ENCODE measurements around the gene ATP1B3. TPM values are rescaled to one million over a fixed set of nuclear protein-coding genes. Genes with fewer than 3 reads are reported as not detected.

ATP1B3 gene
- total RNA-seq, 2 experiments from 2014 or later = 109 to 132 TPM

DNA sequence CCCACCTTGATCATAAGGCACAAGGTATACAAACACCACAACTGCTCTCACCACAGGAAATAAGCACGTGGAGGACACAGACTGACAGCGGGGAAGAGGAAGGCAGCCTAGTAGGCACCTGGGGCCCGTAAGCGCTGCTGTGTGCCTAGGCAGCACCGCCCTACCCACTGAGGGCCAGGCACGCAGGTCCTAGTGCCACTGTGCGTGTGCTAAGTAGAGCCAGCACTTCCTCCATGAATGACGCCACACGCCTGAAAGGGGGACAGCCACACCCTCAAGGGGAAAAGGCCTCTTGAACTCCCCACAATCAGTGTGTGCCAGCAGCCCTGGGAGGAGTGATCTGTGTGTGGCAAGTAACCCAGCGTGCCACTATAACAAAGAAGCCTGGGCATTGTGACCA, 73.0 kb downstream of the ATP1B3 start:
- Mint-ChIP-seq H3K4me3 (no peak overlapping the region), H3K36me3 (ENCODE audit: low read depth) (peaks cover 4% of the 10 kb centered on the region), H3K9me3 (ENCODE audit: low read depth) (no peaks in the 10 kb centered on the region), H3K27ac (no peak overlapping the region), H3K27me3 (no peaks in the 10 kb centered on the region), H3K4me1 (peaks cover 6% of the 10 kb centered on the region)
- ChIA-PET CTCF (interaction anchor here (0.7 kb wide), 1 partner anchor 1093 kb away, joined by 3 read pairs; no protein-coding TSS in a partner anchor), POLR2A (no interaction called here)
- ATAC-seq (no peak), DNase-seq (no peak)
- intact Hi-C loops (cut with DNase I, micrococcal nuclease) = no loop called here

DNA sequence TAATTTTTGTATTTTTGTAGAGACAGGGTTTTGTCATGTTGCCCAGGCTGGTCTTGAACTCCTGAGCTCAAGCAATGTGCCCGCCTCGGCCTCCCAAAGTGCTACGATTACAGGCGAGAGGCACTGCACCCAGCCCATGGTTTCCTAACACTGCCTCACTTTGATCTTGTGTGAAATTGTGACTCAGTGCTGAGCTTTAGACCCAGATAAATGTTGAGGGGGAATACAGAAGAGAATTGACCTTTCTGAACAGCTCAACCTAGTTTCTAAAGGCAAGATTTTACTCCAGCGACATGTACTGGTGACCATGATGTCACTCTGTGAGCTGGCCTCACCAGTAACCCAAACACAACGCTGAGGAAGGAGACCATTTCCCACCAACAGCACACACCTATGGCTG, 73.5 kb downstream of the ATP1B3 start:
- CTCF ChIA-PET = interaction anchor here (0.8 kb wide), 1 partner anchor 59 kb away, joined by 3 read pairs; no protein-coding TSS in a partner anchor

DNA sequence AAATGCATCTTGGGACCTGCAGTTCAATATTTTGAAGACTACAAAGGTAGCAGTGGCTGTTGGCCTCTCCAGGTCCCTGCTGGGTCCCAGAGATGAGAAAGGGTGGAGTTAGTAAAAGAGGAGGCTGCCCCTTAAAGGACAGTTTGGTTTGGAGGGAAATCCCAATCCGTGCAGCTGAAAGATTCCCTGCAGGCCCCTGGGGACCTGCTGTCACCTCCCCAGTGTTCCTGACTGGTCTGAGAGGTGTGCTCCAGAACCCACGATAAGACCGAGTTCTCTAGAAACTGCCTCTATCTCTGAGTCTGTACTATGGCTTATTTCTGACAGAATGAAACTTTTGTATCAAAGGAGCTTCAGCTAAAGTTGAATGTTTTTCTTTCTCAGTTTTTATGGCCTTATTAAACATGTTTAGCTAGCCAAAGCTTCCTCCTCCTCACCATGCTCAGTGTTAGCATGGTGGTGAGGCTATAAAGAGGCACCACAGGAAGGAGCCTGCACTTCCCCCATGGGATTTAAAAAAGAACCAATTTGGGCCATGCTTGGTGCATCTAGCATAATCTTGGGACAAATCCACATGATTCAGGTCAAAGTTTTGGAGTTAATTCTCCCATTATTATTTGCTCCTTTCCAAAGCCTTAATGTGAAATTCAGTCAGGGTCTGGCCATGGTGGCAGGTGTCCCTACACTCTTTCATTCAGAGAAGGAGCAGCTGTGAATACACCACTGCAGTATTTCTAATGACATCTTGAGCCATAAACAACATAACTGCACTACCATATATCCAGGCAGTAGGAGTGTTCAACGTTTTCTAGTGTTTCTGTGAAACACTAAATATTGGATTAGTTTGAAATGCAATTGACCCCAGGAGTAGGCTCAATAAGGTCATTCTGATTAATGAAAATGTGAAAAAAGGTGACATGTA, 74.4 kb downstream of the ATP1B3 start:
- CTCF ChIA-PET = interaction anchor here (0.8 kb wide), 1 partner anchor 58 kb away, joined by 3 read pairs; no protein-coding TSS in a partner anchor

More for the DNA sequence above, 73.5 kb downstream of the ATP1B3 start:
- no peaks in the 10 kb centered on the region for H3K27me3 Mint-ChIP-seq
- DNase-seq = no peak
- no peak overlapping the region for H3K27ac Mint-ChIP-seq
- no peak overlapping the region for H3K4me3 Mint-ChIP-seq
- intact Hi-C loops (cut with DNase I, micrococcal nuclease) = no loop called here
- peak; percentile 71 for ATAC-seq
- H3K36me3 Mint-ChIP-seq (ENCODE audit: low read depth) = peaks cover 4% of the 10 kb centered on the region
- peaks cover 6% of the 10 kb centered on the region for H3K4me1 Mint-ChIP-seq
- POLR2A ChIA-PET = no interaction called here
- H3K9me3 Mint-ChIP-seq (ENCODE audit: low read depth) = no peaks in the 10 kb centered on the region

DNA sequence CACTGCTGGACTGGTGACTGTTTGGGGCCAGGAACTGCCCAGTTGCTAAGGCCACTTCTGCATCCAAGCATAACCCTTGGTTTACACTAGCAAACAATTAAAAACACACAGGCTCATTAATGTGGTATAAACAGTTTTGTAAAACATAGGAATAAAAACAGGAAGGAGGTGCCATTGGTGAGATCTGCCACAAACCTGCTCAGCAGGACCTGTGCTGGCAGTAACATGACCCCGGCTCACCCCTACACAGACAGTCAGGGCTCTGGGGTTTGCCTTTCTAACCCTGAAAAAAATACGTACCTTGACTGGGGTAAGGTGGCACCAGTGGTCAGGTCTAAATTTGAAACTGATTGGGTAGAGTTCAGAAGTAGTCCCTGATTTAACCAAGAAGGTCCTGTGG, 76.2 kb downstream of the ATP1B3 start:
- intact Hi-C loops (cut with DNase I, micrococcal nuclease) = no loop called here
- ChIA-PET POLR2A (no interaction called here), CTCF (interaction anchor here (0.6 kb wide), 1 partner anchor 22 kb away, joined by 3 read pairs; no protein-coding TSS in a partner anchor)
- H3K27ac Mint-ChIP-seq = no peak overlapping the region
- DNase-seq (no peak), ATAC-seq (no peak)
- peaks cover 4% of the 10 kb centered on the region for H3K36me3 Mint-ChIP-seq (ENCODE audit: low read depth)
- no peaks in the 10 kb centered on the region for H3K27me3 Mint-ChIP-seq
- H3K9me3 Mint-ChIP-seq (ENCODE audit: low read depth) = no peaks in the 10 kb centered on the region
- H3K4me1 Mint-ChIP-seq = peaks cover 9% of the 10 kb centered on the region
- no peak overlapping the region for H3K4me3 Mint-ChIP-seq

More for the DNA sequence above, 74.4 kb downstream of the ATP1B3 start:
- POLR2A ChIA-PET = no interaction called here
- no peak for ATAC-seq
- Mint-ChIP-seq H3K9me3 (ENCODE audit: low read depth) (no peaks in the 10 kb centered on the region), H3K4me3 (no peak overlapping the region), H3K27me3 (no peaks in the 10 kb centered on the region), H3K4me1 (peaks cover 9% of the 10 kb centered on the region), H3K36me3 (ENCODE audit: low read depth) (peaks cover 4% of the 10 kb centered on the region), H3K27ac (no peak overlapping the region)
- no peak for DNase-seq
- intact Hi-C loops (cut with DNase I, micrococcal nuclease) = no loop called here

DNA sequence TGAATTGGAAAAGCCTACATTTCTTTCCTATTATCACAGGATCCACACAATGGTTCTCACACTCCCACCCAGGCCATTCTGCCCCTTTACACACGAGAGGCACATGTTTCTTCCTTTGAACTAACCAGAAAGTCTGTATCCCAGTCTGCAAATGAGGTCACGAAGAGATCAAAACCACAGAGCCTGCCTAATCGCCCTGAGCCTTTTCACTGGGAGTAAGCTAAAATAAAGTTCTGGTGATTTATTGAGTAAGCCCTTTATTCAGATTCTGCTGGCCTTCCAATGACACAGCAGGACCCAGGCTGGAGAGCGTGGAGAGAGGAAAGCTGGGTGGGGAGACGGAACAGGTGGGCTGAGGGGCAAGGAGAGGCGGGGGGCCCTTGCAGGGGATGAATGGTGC, 78.7 kb downstream of the ATP1B3 start:
- Mint-ChIP-seq H3K9me3 (ENCODE audit: low read depth) (no peaks in the 10 kb centered on the region), H3K36me3 (ENCODE audit: low read depth) (peaks cover 6% of the 10 kb centered on the region), H3K27ac (no peak overlapping the region), H3K4me1 (peaks cover 6% of the 10 kb centered on the region), H3K27me3 (no peaks in the 10 kb centered on the region), H3K4me3 (no peak overlapping the region)
- DNase-seq (no peak), ATAC-seq (no peak)
- ChIA-PET CTCF (interaction anchor here (0.6 to 0.9 kb wide), 2 partner anchors 327 to 687 kb away, joined by 3 read pairs; no protein-coding TSS in a partner anchor), POLR2A (no interaction called here)
- intact Hi-C loops (cut with DNase I, micrococcal nuclease) = no loop called here

DNA sequence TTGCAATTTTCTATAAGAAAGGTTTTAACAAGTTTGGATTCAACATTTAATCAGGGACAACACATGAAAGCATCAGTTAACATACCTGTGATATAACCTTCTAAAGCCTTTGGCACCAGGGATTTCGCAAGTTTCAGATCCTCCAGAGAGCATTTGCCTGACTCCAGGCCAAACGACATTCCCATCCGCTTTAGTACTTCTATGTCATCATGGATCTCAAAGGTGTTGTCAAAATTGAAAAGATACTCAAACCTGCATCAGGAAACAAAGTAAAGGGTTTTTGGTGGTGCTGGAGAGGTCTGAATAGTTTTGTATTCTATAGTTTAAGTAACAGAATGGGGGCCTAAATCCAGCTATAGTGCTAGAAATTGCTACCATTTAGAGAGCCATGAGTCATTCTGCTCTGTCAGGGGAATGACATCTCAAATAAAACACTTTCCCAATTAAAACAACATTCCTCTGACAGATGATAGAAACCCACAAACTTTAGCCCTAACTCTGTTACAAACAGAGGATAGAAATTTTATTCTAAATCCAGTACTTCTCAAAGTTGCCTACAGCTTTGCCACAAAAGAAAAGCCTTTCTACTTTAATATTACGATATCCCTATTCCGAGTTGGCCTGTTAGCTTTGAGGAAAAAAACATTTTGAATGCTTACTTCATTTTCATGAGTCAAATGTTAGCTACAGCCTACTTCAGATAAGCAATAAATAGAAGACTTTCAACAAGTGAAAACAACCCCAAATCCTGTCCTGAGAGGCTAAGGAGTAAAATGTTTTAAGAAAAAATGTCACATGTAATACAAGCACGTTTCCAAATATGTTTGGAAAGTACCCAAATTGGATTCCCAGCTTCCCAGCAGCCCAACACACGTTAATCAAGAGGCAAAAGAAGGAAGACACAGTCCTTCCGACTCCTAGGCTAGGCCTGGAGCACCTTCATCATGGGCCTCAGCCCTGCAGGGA, 83.4 kb downstream of the ATP1B3 start:
- intact Hi-C loops (cut with DNase I, micrococcal nuclease) = loop anchor here (5.0 to 10.0 kb wide), 2 partner anchors 165 to 187 kb away; partner anchors contain the start of gene TFDP2 (in 1 of the 2)
- Mint-ChIP-seq H3K9me3 (ENCODE audit: low read depth) (no peaks in the 10 kb centered on the region), H3K27me3 (no peaks in the 10 kb centered on the region), H3K27ac (no peak overlapping the region), H3K36me3 (ENCODE audit: low read depth) (peaks cover 5% of the 10 kb centered on the region), H3K4me3 (no peak overlapping the region), H3K4me1 (peaks cover 3% of the 10 kb centered on the region)
- ChIA-PET POLR2A (interaction anchor here (0.7 kb wide), 1 partner anchor 764 kb away, joined by 3 read pairs; the partner anchor contains the start of gene TRPC1), CTCF (interaction anchor here (0.7 kb wide), 1 partner anchor 11 kb away, joined by 3 read pairs; no protein-coding TSS in a partner anchor)
- DNase-seq (no peak), ATAC-seq (no peak)

DNA sequence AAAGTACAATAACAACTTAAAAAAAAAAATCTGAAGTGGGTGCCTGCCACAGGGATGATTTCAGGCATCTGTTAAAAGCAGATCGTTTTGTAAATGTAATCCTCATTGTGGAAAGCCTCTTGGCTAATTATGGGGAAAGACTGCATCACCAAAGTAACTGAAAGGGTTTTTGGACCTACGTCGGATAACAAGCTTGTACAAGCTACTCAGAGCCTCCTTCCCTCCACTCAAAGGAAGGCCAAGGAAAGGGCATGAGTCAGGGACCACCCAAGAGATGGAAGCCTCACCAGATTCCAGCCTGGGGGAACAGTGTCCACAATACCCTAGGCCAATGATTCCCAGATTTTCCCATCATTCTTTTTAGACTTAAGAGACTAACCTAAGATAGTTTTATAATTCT, 84.3 kb downstream of the ATP1B3 start:
- no peaks in the 10 kb centered on the region for H3K27me3 Mint-ChIP-seq
- no peak overlapping the region for H3K4me3 Mint-ChIP-seq
- intact Hi-C loops (cut with DNase I, micrococcal nuclease) = loop anchor here (5.0 to 10.0 kb wide), 2 partner anchors 164 to 187 kb away; partner anchors contain the start of gene TFDP2 (in 1 of the 2)
- H3K36me3 Mint-ChIP-seq (ENCODE audit: low read depth) = peaks cover 5% of the 10 kb centered on the region
- CTCF ChIA-PET = interaction anchor here (0.7 kb wide), 1 partner anchor 173 kb away, joined by 3 read pairs; no protein-coding TSS in a partner anchor
- no peak overlapping the region for H3K27ac Mint-ChIP-seq
- ATAC-seq = no peak
- no peaks in the 10 kb centered on the region for H3K9me3 Mint-ChIP-seq (ENCODE audit: low read depth)
- POLR2A ChIA-PET = no interaction called here
- no peak for DNase-seq
- H3K4me1 Mint-ChIP-seq = no peaks in the 10 kb centered on the region

DNA sequence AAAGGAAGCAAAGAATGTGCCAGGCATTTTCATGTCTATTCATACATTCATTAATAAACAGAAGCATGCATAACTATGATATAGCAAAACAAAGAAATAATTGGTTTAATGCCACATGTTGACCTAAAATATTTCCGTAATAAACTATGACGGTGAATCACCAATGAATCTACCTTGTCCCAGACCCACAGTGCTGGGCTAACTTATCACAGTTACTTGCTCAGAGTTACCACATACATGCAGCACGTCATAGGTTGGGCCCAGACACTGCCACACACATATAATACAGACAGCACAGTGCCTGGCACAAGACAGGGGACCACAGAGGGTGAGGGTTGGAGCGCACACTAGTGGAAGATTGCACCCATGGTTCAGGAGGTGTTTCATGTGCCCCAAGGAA, 86.9 kb downstream of the ATP1B3 start:
- intact Hi-C loops (cut with DNase I, micrococcal nuclease) = loop anchor here (2.0 to 10.0 kb wide), 3 partner anchors 36 to 184 kb away; partner anchors contain the start of gene TFDP2 (in 1 of the 2)

DNA sequence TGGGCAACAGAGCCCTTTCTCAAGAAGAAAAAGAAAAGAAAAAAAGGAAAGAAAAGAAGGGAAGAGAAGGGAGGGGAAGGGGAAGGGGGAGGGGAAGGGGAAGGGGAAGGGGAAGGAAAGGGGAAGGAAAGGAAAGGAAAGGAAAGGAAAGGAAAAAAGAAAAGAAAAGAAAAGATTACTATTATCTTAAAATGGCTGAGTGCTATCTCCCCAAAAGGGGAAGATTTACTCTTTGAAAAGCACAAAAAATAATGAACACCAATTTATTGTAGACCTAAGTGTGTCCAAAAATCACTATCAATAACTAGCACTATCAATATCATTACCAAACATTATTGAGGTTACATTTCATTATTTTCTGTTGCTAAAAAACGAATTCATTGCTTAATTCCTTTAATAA, 89.0 kb downstream of the ATP1B3 start:
- Mint-ChIP-seq H3K4me3 (no peak overlapping the region), H3K27ac (no peak overlapping the region), H3K4me1 (no peaks in the 10 kb centered on the region), H3K27me3 (no peaks in the 10 kb centered on the region), H3K36me3 (ENCODE audit: low read depth) (no peaks in the 10 kb centered on the region), H3K9me3 (ENCODE audit: low read depth) (no peaks in the 10 kb centered on the region)
- POLR2A ChIA-PET = no interaction called here
- CTCF ChIA-PET = no interaction called here
- intact Hi-C loops (cut with DNase I, micrococcal nuclease) = loop anchor here in 1 of 2 experiments (10.0 kb wide), 1 partner anchor 159 kb away; no protein-coding TSS in a partner anchor
- ATAC-seq (no peak), DNase-seq (no peak)

More for the DNA sequence above, 86.9 kb downstream of the ATP1B3 start:
- Mint-ChIP-seq H3K4me3 (no peak overlapping the region), H3K27me3 (no peaks in the 10 kb centered on the region), H3K9me3 (ENCODE audit: low read depth) (no peaks in the 10 kb centered on the region), H3K36me3 (ENCODE audit: low read depth) (peaks cover 3% of the 10 kb centered on the region), H3K27ac (no peak overlapping the region), H3K4me1 (no peaks in the 10 kb centered on the region)
- DNase-seq = no peak
- ChIA-PET POLR2A (no interaction called here), CTCF (interaction anchor here (0.7 to 1.0 kb wide), 2 partner anchors 132 to 577 kb away, joined by 3 read pairs; no protein-coding TSS in a partner anchor)
- ATAC-seq = no peak

DNA sequence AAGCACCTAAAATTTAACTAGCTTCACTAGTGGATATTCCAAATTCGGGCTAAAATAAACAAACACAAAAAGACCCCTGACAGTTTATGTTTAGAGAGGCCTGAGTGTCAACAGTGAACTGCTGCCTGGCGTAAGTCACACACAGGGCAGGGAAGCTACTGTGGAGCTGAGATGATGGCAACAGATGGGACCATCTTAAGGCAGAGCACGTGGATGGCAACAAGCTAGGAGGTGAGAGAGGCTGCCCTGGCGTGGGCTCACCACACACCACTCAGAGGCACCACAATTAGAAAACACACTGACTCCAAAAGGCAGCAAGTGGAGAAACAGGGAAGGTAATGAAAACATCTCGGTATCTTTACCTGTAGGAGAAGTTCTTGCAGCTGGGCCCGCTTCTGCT, 93.3 kb downstream of the ATP1B3 start:
- ChIA-PET CTCF (no interaction called here), POLR2A (no interaction called here)
- peaks cover 3% of the 10 kb centered on the region for H3K36me3 Mint-ChIP-seq (ENCODE audit: low read depth)
- no peaks in the 10 kb centered on the region for H3K9me3 Mint-ChIP-seq (ENCODE audit: low read depth)
- no peak overlapping the region for H3K27ac Mint-ChIP-seq
- H3K27me3 Mint-ChIP-seq = no peaks in the 10 kb centered on the region
- DNase-seq (no peak), ATAC-seq (no peak)
- H3K4me3 Mint-ChIP-seq = no peak overlapping the region
- H3K4me1 Mint-ChIP-seq = no peaks in the 10 kb centered on the region
- intact Hi-C loops (cut with DNase I, micrococcal nuclease) = loop anchor here (5.0 to 10.0 kb wide), 2 partner anchors 78 to 155 kb away; no protein-coding TSS in a partner anchor

DNA sequence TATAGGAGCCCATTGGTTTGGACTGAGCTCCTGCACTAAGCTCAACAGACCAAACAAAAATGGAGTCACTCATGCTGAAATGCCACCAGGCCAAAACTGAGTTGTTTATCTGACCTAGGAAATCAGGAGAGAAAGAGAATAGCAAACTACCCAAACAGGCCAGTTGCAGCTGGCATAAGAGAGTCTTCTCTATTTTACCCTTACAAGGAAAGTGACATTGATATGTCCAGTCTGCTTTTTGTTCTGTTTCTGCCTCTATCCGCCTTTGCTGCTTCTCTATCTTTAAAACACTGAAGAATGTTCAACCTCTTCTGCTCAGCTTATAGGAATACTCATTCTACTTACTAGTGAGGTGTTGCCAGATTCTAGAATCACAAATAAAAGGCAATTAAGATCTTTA, 95.1 kb downstream of the ATP1B3 start:
- POLR2A ChIA-PET = no interaction called here
- Mint-ChIP-seq H3K36me3 (ENCODE audit: low read depth) (peaks cover 3% of the 10 kb centered on the region), H3K27ac (no peak overlapping the region), H3K4me1 (no peaks in the 10 kb centered on the region), H3K9me3 (ENCODE audit: low read depth) (no peaks in the 10 kb centered on the region), H3K4me3 (no peak overlapping the region), H3K27me3 (no peaks in the 10 kb centered on the region)
- CTCF ChIA-PET = interaction anchor here (0.6 kb wide), 2 partner anchors 12 to 210 kb away, joined by 3 read pairs; no protein-coding TSS in a partner anchor
- intact Hi-C loops (cut with DNase I, micrococcal nuclease) = loop anchor here in 1 of 2 experiments (5.0 kb wide), 1 partner anchor 76 kb away; no protein-coding TSS in a partner anchor
- ATAC-seq (no peak), DNase-seq (no peak)

Data from activated CD4-positive, alpha-beta T cell treated with anti-CD3 and anti-CD28 coated beads for 36 hours (primary cell).